Measurements from ENCODE around the gene NAV3.

DNA sequence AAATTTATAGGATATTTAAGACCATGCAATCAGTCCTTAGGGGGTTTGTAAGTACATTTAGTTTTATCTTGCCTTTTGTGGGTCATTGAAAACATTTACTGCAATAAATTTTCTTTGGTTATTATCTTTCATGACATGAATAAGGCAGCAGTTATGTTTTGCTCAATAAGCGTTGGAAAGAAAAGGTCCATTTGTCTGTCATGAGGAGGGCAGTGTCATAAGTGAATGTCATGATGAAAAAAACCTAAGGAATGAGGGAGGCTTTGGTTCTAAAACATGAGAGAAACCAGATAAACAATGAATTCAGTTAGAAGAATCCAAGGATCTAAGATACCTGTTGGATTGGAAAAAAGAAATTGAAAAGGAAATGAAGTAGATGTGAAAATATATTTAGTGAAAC, 209.4 kb downstream of the NAV3 start:
- TF ChIP-seq, protein P1, sequence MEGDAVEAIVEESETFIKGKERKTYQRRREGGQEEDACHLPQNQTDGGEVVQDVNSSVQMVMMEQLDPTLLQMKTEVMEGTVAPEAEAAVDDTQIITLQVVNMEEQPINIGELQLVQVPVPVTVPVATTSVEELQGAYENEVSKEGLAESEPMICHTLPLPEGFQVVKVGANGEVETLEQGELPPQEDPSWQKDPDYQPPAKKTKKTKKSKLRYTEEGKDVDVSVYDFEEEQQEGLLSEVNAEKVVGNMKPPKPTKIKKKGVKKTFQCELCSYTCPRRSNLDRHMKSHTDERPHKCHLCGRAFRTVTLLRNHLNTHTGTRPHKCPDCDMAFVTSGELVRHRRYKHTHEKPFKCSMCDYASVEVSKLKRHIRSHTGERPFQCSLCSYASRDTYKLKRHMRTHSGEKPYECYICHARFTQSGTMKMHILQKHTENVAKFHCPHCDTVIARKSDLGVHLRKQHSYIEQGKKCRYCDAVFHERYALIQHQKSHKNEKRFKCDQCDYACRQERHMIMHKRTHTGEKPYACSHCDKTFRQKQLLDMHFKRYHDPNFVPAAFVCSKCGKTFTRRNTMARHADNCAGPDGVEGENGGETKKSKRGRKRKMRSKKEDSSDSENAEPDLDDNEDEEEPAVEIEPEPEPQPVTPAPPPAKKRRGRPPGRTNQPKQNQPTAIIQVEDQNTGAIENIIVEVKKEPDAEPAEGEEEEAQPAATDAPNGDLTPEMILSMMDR (conservative IDR thresholded peaks at IDR 0.05; ENCODE audit: low read depth, low read length), result no peak
- no peak for TF ChIP-seq EZH2 (IDR thresholded peaks at IDR 0.05; ENCODE audit: borderline replicate concordance, low read depth, low read length, poor library complexity, severe bottlenecking)

Measured in A673 (cell line).